Putamen (tissue), 1 donor: Measurements from ENCODE around the gene DCAF6.
A peak's percentile ranks its signal among the peaks of the same experiment; 100 is the strongest.
"Not testable (repeated sequence)": the region's sequence is repeated elsewhere in the genome, so short reads cannot be mapped to it uniquely, and the experiment has no call there.

Source experiments
- DNase-seq: peaks from one replicate; pipeline ENCODE4 v3.0.0-alpha.2; 2016; ENCODE audit warnings: low spot score

Gene DCAF6

GRCh38 chr1:167924543-167925231 lies 11.8 kb upstream of the DCAF6 start:
- no peak for DNase-seq

- no peak for DNase-seq
These were observed 9.9 kb upstream of the DCAF6 start for GRCh38 chr1:167926486-167926997.

GRCh38 chr1:167927046-167927754 lies 9.3 kb upstream of the DCAF6 start:
- DNase-seq: no peak

- no peak for DNase-seq
These were observed 8.0 kb upstream of the DCAF6 start for GRCh38 chr1:167928457-167928852.

GRCh38 chr1:167928919-167929318 lies 7.6 kb upstream of the DCAF6 start:
- not testable (repeated sequence) for DNase-seq

- DNase-seq: no peak
These were observed 6.8 kb upstream of the DCAF6 start for GRCh38 chr1:167929725-167930124.

- no peak for DNase-seq
These were observed 2.7 kb upstream of the DCAF6 start for GRCh38 chr1:167933788-167934187.

- DNase-seq: peak; percentile 10
These were observed 1.9 kb upstream of the DCAF6 start for GRCh38 chr1:167934426-167935215.

- peak; percentile 42 for DNase-seq
These were observed 1.0 kb upstream of the DCAF6 start for GRCh38 chr1:167935216-167936067.

DNA sequence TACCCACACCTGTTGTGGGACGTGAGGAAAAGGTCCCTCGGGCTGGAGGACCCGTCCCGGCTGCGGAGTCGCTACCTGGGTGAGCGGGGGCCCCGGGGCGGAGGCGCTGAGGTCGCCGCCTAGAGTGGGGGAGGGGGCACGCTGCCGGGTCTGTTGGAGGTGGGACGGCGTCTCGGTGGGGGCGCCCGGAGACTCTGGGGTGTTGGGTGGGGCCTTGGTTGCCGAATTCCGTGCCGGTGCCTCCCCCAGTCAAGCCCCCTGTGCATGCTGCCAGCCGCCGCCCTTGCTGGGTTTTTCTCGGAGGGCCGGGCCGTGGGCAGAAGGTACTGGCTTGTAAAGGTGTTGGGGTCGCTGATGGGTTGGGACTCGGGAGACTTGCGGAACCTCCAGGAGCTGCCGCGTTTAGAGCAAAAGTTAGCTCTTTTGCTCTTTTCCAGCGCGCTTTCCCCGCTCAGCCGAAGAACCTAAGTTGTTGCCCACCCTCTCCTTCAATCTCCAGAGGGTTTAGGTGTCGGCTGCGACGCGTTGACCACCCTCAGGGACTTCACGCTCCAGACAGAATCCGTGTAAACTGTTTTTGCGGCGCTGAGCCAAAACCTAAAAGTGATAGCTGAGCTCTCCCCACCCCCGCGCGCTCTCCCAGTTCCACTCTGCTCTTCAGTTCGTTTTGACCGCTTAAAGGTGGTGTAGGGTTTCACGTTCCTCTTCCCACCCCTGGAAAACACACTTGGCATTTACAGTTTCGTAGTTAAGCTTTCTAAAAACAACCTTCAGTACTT lies 636 bp downstream of the DCAF6 start, which contains the start of gene MPC2:
Gene MPC2, minus strand, starts transcription at position 143 of the 779 bp plus-strand sequence. CDS start 1,231 bp downstream, outside the sequence.
- peak; percentile 58 for DNase-seq

GRCh38 chr1:167937709-167938010 lies 1.2 kb downstream of the DCAF6 start:
- DNase-seq: no peak

GRCh38 chr1:167938080-167938636 lies 1.7 kb downstream of the DCAF6 start:
- DNase-seq: no peak

DNA sequence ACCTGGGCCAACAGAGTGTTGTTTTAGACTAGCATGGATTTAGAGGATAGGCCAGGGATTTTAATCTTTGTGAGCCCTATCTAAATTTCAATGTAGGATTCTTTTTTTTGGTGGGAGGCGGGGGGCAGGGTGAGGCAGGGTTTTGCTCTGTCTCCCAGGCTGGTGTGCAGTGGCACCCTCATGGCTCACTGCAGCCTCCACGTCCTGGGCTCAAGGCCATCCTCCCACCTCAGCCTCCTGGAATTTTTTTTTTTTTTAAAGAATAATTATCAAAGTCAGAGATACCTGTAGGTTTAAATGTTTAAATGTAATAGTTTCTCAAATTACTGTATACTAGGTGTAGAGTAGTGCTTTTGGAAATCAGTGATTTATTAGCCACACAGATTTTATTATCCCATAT lies 3.8 kb downstream of the DCAF6 start:
- no peak for DNase-seq

DNA sequence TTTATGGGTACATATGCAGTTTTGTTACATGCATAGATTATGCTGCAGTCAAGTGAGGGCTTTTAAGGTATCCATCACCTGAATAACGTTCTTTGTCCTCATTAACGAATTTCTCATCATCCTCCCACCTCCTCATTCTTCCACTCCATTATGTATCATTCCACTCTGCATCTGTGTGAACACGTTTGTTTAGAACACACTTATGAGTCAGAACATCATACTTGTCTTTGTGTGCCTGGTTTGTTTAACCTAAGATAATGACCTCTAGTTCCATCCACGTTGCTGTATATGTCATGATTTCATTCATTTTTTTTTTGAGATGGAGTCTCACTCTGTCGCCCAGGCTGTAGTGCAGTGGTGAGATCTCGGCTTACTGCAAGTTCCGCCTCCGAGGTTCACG lies 7.1 kb downstream of the DCAF6 start:
- no peak for DNase-seq

GRCh38 chr1:167947733-167948132 lies 11.2 kb downstream of the DCAF6 start:
- DNase-seq: no peak

DNA sequence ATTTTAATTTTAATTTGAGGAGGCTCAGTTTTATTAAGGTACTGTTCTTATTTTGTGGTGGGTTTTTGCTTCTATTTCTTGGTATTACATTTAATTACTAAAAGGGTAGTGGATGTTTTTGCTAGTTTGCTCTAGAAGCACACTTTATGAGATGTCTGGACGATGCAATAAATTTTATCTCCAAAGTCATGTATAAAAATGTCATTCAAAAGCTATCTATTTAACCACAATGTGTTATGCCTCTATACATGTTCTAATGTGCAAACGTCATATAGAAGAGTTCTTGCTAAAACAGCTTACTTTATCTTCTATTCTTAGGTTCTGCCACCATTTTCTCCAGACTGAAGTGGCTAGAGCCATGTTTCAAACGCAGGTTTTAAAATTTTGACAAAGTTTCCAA lies 13.3 kb downstream of the DCAF6 start:
- no peak for DNase-seq

DNA sequence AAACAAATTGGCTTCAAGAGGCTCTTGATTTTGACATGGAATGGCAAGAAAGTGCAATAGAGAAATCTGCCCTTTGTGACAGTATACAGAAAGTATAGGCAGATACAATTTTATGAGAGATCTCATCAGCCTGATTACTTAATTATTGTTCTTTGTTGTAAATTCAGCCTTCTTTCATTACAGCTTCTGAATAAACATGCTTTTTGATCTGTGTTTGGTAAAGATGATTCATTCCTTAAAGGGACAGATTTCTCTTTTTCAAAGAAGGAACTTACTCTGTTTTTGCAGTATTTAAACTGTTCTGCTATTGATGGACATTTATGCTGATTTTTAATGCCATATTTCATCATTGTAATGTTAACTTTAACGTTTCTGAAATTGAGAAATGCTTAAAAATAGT lies 14.1 kb downstream of the DCAF6 start:
- no peak for DNase-seq

DNA sequence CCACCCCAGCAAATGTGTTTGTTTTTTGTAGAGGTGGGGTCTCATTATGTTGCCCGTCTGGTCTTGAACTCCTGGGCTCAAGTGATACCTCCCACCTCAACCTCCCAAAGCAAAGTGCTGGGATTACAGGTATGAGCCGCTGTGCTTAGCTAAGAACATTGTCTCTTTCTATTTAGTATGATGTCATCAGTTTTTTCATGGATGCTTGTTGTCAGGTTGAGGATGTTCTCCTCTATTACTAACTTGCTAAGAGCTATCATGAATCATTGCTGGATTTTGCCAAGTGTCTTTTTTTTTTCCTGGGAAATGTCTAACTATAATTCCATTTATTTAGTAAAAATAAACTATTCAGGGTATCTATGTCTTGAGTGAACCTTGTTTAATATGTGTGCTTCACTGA lies 19.4 kb downstream of the DCAF6 start:
- DNase-seq: no peak

- DNase-seq: no peak
These were observed 21.2 kb downstream of the DCAF6 start for GRCh38 chr1:167957710-167958109.

GRCh38 chr1:167964646-167965045 lies 28.2 kb downstream of the DCAF6 start:
- DNase-seq: no peak

DNA sequence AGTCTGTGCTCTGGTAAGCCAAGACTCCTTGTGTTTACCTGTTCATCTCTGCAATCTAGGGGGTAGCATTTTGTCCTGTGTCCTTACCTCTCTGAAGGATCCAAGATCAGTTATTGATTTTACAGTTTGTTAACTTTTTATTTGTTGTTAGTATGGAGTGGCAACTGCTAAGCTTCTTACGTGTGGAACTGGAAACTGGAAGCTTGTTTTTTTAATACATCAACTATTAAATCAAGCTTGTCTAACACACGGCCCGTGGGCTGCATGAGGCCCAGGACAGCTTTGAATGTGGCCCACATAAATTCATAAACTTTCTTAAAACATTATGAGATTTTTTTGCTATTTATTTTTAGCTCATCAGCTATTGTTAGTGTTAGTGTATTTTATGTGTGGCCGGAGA lies 29.6 kb downstream of the DCAF6 start:
- no peak for DNase-seq
